HepG2 (cell line): ENCODE data around the gene RIPOR3. TPM values are rescaled to one million over a fixed set of nuclear protein-coding genes. Genes with fewer than 3 reads are reported as not detected.
A peak's percentile ranks its signal among the peaks of the same experiment; 100 is the strongest.

Source experiments
- ADNP ChIP-seq: sonication (generic); formaldehyde crosslinking; IDR thresholded peaks from 2 replicates; pipeline ENCODE4 v1.4.0; 2020; ENCODE audit warnings: missing genetic modification reagents
- FOXM1 ChIP-seq: sonication (generic); formaldehyde crosslinking; IDR thresholded peaks from 2 replicates; pipeline ENCODE4 v1.5.0; 2020; ENCODE audit warnings: missing genetic modification reagents
- HIVEP1 ChIP-seq: sonication (generic); formaldehyde crosslinking; IDR thresholded peaks from 2 replicates; pipeline ENCODE4 v1.4.0; 2020; ENCODE audit warnings: mild to moderate bottlenecking, missing genetic modification reagents
- HNRNPH1 ChIP-seq: fragments of 200-400 bp; formaldehyde crosslinking; optimal IDR thresholded peaks from 2 replicates; pipeline ENCODE3; 2017; ENCODE audit warnings: mild to moderate bottlenecking, low read depth, low read length
- KDM1A ChIP-seq: IDR thresholded peaks from 2 replicates; pipeline ENCODE4 v1.6.1; 2016; ENCODE audit warnings: missing compliant biosample characterization
- LRRFIP1 ChIP-seq: sonication (generic); formaldehyde crosslinking; conservative IDR thresholded peaks from 2 replicates; pipeline ENCODE4 v1.4.0; 2020; ENCODE audit warnings: missing genetic modification reagents
- MBNL3 ChIP-seq: fragments of 250-450 bp; sonication (Bioruptor Pico); conservative IDR thresholded peaks from 2 replicates; pipeline ENCODE4 v1.8.0; 2022; ENCODE audit warnings: mild to moderate bottlenecking, inconsistent platforms
- MYC ChIP-seq: sonication (generic); formaldehyde crosslinking; IDR thresholded peaks from 2 replicates; pipeline ENCODE4 v1.9.0; 2021; ENCODE audit warnings: missing genetic modification reagents, borderline replicate concordance
- NR1H2 ChIP-seq: sonication (generic); formaldehyde crosslinking; IDR thresholded peaks from 2 replicates; pipeline ENCODE4 v1.8.1; 2022; ENCODE audit warnings: low read depth, missing genetic modification reagents, borderline replicate concordance
- ONECUT2 ChIP-seq: sonication (generic); formaldehyde crosslinking; IDR thresholded peaks from 2 replicates; pipeline ENCODE4 v1.4.0; 2020; ENCODE audit warnings: missing genetic modification reagents
- POLR2AphosphoS2 ChIP-seq: IDR thresholded peaks from 2 replicates; pipeline ENCODE4 v1.6.1; 2011; ENCODE audit warnings: low read depth, low read length, improper control_type of control experiment
- ZMYM3 ChIP-seq: sonication (generic); formaldehyde crosslinking; IDR thresholded peaks from 2 replicates; pipeline ENCODE4 v1.5.1; 2020; ENCODE audit warnings: mild to moderate bottlenecking, missing genetic modification reagents
- ZNF138 ChIP-seq: sonication (generic); formaldehyde crosslinking; IDR thresholded peaks from 2 replicates; pipeline ENCODE4 v1.5.0; 2020; ENCODE audit warnings: mild to moderate bottlenecking, low read depth, missing genetic modification reagents
- ZNF44 ChIP-seq: sonication (generic); formaldehyde crosslinking; IDR thresholded peaks from 2 replicates; pipeline ENCODE4 v1.5.1; 2020; ENCODE audit warnings: mild to moderate bottlenecking, missing genetic modification reagents
- ZNF703 ChIP-seq: sonication (generic); formaldehyde crosslinking; IDR thresholded peaks from 2 replicates; pipeline ENCODE4 v1.5.1; 2020; ENCODE audit warnings: missing genetic modification reagents, mild to moderate bottlenecking, moderate library complexity, borderline replicate concordance
- ZNF775 ChIP-seq: sonication (generic); formaldehyde crosslinking; IDR thresholded peaks from 2 replicates; pipeline ENCODE4 v1.4.0; 2020; ENCODE audit warnings: missing genetic modification reagents, mild to moderate bottlenecking, moderate library complexity, borderline replicate concordance
- ZNF891 ChIP-seq: sonication (generic); formaldehyde crosslinking; IDR thresholded peaks from 2 replicates; pipeline ENCODE4 v1.5.0; 2020; ENCODE audit warnings: mild to moderate bottlenecking, missing genetic modification reagents
- polyA plus RNA-seq, 8 experiments: library from polyadenylated mRNA; depleted of rRNA in 3 of 8; stranded (reverse) in 7 of 8; unstranded in 1 of 8; fragments of >200 nt; fragmentation: Illumina TruSeq in 4 of 8; extraction: Trizol in 4 of 8; gene quantifications; 2 replicates each; pipeline versions ENCODE4 v1.2.1 to v1.2.3, GENCODE V29; 2011 to 2016; ENCODE audit warnings: low read depth in 4 of 8, missing spikeins in 1 of 8, mixed read lengths in 1 of 8; ENCODE audit not compliant: insufficient read depth in 1 of 8
- total RNA-seq, 5 experiments: library from RNA; depleted of rRNA; stranded (reverse); fragments of >200 nt; fragmentation: Illumina TruSeq; extraction: Trizol; gene quantifications; 2 replicates each; pipeline ENCODE4 v1.2.3, GENCODE V29; 2016; ENCODE audit warnings: low read depth in 1 of 5
- TF ChIP-seq, protein P1 (sequence below): sonication (generic); formaldehyde crosslinking; IDR thresholded peaks from 2 replicates; pipeline ENCODE4 v1.8.1; 2023; ENCODE audit warnings: mild to moderate bottlenecking, missing genetic modification reagents
- TF ChIP-seq, protein P2 (sequence below), 2 experiments: fragments of 450-650 bp in 1 of 2; sonication (generic) in 1 of 2; formaldehyde crosslinking; IDR thresholded peaks; 2 replicates each; pipeline versions ENCODE4 v1.5.0 to v1.8.0; 2020 to 2022; ENCODE audit warnings: mild to moderate bottlenecking in 1 of 2, missing genetic modification reagents in 1 of 2
- TF ChIP-seq, protein P3 (sequence below): sonication (generic); formaldehyde crosslinking; IDR thresholded peaks from 2 replicates; pipeline ENCODE4 v1.5.1; 2020; ENCODE audit warnings: mild to moderate bottlenecking, missing genetic modification reagents, borderline replicate concordance
- TF ChIP-seq, protein P4 (sequence below): sonication (generic); formaldehyde crosslinking; IDR thresholded peaks from 2 replicates; pipeline ENCODE4 v1.4.0; 2020; ENCODE audit warnings: missing genetic modification reagents

RIPOR3 gene
- total and polyA plus RNA-seq, 2 of the 13 experiments (the other 11 are each of a cell fraction or from before 2014, with no cell fraction given), result 0.18 TPM; not detected in 1

GRCh38 chr20:50694379-50695134, 3.2 kb upstream of the RIPOR3 start (continued):
- TF ChIP-seq LRRFIP1 (CRISPR knock-in tag), result no peak
- TF ChIP-seq MBNL3 (CRISPR knock-in tag), result no peak
- TF ChIP-seq ZNF703 (CRISPR knock-in tag), result no peak
- TF ChIP-seq NR1H2 (CRISPR knock-in tag), result no peak
- TF ChIP-seq, protein P1, sequence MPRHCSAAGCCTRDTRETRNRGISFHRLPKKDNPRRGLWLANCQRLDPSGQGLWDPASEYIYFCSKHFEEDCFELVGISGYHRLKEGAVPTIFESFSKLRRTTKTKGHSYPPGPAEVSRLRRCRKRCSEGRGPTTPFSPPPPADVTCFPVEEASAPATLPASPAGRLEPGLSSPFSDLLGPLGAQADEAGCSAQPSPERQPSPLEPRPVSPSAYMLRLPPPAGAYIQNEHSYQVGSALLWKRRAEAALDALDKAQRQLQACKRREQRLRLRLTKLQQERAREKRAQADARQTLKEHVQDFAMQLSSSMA (CRISPR knock-in tag), result no peak
- TF ChIP-seq ZNF138 (CRISPR knock-in tag), result no peak
- TF ChIP-seq MYC (CRISPR knock-in tag), result no peak
- no peak for TF ChIP-seq ZNF44 (CRISPR knock-in tag)
- TF ChIP-seq, protein P2, sequence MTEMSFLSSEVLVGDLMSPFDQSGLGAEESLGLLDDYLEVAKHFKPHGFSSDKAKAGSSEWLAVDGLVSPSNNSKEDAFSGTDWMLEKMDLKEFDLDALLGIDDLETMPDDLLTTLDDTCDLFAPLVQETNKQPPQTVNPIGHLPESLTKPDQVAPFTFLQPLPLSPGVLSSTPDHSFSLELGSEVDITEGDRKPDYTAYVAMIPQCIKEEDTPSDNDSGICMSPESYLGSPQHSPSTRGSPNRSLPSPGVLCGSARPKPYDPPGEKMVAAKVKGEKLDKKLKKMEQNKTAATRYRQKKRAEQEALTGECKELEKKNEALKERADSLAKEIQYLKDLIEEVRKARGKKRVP (CRISPR knock-in tag; IDR thresholded peaks at IDR 0.05), result 0 out of 4 replicates have a peak, but pooled peaks of 1 of the 2 experiments have one; percentile 32
- TF ChIP-seq HNRNPH1, result no peak
- TF ChIP-seq HIVEP1 (CRISPR knock-in tag), result no peak
- TF ChIP-seq ZMYM3, result peak; percentile 80
- TF ChIP-seq ONECUT2 (CRISPR knock-in tag), result no peak
- TF ChIP-seq FOXM1 (CRISPR knock-in tag), result no peak
- no peak for TF ChIP-seq ZNF775 (CRISPR knock-in tag)
- TF ChIP-seq ADNP (CRISPR knock-in tag), result 0 out of 2 replicates have a peak, but pooled peaks have one; percentile 55
- TF ChIP-seq, protein P3, sequence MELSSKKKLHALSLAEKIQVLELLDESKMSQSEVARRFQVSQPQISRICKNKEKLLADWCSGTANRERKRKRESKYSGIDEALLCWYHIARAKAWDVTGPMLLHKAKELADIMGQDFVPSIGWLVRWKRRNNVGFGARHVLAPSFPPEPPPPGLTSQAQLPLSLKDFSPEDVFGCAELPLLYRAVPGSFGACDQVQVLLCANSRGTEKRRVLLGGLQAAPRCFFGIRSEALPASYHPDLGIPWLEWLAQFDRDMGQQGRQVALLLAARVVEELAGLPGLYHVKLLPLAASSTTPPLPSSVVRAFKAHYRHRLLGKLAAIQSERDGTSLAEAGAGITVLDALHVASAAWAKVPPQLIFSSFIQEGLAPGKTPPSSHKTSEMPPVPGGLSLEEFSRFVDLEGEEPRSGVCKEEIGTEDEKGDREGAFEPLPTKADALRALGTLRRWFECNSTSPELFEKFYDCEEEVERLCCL (CRISPR knock-in tag), result no peak
- no peak for TF ChIP-seq ZNF891 (CRISPR knock-in tag)
- TF ChIP-seq POLR2AphosphoS2, result no peak
- TF ChIP-seq KDM1A (CRISPR knock-in tag), result peak; percentile 82
- TF ChIP-seq, protein P4, sequence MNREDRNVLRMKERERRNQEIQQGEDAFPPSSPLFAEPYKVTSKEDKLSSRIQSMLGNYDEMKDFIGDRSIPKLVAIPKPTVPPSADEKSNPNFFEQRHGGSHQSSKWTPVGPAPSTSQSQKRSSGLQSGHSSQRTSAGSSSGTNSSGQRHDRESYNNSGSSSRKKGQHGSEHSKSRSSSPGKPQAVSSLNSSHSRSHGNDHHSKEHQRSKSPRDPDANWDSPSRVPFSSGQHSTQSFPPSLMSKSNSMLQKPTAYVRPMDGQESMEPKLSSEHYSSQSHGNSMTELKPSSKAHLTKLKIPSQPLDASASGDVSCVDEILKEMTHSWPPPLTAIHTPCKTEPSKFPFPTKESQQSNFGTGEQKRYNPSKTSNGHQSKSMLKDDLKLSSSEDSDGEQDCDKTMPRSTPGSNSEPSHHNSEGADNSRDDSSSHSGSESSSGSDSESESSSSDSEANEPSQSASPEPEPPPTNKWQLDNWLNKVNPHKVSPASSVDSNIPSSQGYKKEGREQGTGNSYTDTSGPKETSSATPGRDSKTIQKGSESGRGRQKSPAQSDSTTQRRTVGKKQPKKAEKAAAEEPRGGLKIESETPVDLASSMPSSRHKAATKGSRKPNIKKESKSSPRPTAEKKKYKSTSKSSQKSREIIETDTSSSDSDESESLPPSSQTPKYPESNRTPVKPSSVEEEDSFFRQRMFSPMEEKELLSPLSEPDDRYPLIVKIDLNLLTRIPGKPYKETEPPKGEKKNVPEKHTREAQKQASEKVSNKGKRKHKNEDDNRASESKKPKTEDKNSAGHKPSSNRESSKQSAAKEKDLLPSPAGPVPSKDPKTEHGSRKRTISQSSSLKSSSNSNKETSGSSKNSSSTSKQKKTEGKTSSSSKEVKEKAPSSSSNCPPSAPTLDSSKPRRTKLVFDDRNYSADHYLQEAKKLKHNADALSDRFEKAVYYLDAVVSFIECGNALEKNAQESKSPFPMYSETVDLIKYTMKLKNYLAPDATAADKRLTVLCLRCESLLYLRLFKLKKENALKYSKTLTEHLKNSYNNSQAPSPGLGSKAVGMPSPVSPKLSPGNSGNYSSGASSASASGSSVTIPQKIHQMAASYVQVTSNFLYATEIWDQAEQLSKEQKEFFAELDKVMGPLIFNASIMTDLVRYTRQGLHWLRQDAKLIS (CRISPR knock-in tag), result no peak
